NCI-H446 treated with DMSO at 0.1 percent for 48 hours (cell line): ENCODE results near the gene WASF2.

Experiments used
- DNase-seq: peaks from one replicate; lab custom pipeline; 2025; lab: John Stamatoyannopoulos, UW

The WASF2 gene

DNA sequence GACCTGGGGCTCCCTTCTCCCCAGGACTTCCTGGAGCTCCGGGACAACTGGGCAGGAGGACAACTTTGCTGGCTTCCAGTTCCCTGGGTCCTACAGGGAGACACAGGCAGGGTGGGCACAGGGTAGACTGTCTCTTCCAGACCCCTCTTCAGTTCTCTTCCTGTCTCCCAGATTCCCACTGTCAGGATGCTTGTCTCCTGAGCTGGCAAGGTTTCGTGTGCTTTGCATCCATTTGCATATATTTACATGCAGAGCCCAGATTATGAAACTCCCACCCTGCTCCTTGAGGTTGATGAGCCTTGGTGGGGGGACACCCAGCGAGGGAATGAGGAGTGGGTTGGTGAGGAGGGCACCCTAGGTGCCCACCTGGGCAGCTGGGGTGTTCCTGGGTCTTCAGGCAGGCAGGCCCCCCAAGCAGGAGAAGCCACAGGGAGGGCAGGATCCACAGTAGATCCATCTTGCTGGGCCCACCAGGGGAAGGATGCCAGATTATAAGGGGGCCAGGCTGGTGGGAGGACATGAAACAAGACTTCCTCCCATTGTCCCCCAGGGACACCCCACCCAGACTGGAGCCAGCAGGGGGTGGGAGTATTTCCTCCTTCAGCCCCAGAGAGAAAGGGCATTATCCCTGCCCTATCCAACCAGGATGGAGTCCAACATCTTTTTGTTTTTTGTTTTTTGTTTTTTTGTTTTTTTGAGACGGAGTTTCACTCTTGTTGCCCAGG is 115.4 kb downstream of the WASF2 start, which contains the start of gene FCN3:
TSS of gene FCN3 (minus strand) at position 463 of the 725 bp plus-strand sequence. CDS start at position 457, 6 bp downstream.
- no peak for DNase-seq

DNA sequence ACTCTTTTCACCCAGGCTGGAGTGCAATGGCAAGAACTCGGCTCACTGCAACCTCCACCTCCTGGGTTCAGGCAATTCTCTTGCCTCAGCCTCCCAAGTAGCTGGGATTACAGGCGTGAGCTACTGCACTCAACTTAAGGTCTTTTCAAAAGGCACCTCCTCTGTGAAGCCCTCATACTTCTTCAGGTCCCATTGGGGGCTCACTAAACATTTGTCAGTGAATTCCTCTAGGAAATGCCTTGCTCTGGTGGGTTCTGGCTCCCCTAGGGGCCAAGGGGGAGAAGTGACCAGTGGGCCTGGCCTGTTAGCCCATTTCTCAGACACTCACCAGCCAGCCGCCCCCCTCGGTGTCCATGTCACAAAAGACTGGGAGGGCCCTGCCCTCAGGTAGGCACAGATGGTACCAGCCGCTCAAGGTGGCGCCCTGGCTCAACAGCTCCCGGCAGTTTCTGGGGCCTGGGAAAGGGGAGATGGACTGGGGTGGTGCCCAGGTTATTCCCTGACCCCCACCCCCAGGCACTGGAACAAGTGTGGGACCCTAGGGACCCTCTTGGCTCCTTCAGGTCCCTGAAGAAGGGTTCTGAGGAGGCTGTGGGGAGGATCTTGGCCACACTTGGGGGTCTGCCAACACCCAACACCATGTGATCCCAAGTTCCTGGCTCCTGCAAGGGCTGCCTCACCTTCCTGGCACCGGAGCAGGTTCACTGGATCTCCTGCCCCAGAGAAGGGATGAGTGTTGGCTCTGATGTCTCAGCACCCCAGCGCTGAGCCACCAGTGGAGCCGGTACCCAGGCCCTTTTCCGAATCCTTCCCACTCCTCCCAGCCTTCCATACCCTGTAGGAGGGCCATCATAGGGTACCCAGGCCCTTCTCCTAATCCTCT is 116.9 kb downstream of the WASF2 start:
- DNase-seq, result no peak

DNA sequence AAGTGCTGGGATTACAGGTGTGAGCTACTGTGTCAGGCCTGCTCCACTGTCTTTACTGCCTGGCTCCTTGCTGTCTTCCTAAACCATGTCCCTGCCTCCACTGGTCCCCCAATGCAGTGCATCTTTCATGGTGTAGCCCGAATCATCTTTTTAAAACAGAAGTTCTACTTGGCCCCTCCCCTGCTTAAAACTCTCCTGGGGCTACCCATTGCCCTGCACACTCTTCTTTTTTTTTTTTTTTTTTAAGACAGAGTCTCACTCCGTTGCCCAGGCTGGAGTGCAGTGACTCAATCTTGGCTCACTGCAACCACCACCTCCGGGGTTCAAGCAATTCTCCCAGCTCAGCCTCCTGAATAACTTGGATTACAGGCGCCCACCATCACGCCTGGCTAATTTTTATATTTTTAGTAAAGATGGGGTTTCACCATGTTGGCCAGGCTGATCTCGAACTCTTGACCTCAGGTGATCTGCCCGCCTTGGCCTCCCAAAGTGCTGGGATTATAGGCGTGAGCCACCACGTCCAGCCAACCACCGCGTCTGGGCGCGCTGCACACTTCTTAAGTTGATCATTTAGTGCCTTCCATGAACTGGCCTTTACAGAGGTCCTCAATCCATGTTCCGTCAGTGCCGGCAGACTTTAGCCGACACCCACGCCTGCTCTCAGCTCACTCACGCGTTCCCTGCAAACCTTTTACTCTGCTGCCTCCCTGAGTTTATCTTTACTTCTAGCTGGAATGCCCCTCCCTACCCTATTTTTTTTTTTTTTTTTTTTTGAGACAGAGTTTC is 117.8 kb downstream of the WASF2 start:
- DNase-seq, result no peak

DNA sequence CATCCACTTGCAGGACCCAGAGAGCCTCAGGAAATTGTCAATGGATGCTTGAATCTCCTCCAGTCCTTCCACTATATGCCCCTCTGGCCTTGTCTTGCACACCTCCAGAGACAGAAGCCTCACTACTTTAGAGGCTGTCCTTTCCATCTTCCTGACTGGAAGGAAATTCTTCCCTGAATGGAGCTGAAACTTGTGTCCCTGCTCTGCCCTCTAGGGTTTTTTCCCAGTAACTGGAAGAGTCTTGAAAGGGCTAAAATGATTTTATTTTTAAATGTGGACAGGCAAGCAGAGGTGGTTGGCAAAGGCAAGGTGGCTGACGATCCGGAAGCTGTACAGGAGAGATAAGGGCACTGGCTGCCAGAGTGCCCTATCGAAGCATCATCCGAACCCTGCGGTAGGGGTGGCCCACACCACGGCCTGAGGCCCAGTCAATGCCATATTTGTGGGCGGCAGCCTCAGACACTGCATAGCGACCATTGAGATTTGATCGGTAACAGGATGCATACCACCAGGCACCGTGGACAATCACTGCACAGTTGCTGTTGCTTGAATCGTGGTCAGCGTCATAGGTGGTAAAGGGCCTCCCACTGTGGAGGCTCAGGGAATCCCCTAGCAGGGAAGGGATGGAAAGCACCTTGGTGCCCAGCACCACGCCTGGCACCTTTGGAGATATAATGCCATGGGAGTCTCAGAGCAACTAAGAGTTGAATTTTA is 120.9 kb downstream of the WASF2 start:
- no peak for DNase-seq

DNA sequence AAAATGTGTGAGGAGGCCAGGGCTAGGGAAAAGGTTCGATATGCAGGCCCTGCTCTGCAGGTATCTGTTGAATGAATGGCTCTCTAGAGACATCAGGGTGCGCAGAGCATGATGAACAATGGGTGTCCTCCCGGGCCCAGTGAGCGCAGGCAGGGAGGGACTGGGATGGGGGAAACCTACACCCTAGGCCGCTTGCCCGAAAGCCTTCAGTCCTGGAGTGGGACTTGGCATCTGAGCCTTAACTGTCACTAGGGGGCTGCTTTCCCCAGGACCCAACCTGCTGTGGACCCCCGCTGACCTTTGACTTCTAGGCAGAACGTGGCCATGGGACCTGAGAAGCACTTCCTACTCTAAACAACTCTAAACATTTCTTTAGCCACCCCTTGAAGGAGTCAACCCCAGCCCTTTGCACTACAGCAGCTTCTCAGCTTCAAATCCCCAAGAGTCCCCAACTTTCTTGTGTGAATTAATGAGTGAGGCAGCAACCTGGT is 122.8 kb downstream of the WASF2 start:
- no peak for DNase-seq

DNA sequence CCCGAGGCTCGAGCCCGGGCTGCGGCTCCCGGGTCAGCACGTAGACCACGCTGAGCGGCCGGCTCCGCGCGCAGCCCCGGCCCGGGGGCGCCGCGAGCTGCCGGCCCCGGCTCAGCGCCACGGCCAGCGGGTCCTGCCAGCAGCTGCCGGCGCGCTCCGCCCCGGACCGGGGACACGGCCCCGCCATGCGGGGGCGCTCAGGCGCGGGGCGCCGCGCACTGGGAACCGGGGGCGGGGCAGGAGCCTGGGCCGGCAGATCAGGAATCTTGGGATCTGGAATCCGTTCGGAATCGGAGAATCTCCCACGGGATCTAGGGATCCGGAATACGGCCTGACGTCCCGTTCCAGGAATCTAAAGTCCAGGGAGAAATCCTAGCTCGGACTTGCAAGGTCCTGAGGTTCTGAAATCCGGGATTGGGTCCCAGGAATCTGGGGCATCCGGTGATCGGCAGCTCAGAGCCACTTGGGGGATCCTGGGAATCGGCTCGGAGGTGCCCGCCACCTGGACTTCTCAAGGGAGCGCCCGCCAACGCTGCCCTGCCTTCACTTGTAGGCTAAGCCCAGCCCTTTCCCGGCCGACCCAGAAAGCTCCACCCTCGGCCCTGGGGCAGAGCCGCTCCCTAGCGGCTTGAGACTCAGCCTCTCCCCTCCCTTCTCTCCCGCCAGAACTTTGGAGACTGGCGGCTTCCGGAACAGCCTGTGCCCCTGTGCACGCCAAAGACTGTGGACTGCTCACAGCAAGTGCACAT is 123.4 kb downstream of the WASF2 start, which contains the start of gene MAP3K6:
TSS of gene MAP3K6 (minus strand) at position 551 of the 749 bp plus-strand sequence. CDS start at position 187, 364 bp downstream.
- peak; percentile 65 for DNase-seq

DNA sequence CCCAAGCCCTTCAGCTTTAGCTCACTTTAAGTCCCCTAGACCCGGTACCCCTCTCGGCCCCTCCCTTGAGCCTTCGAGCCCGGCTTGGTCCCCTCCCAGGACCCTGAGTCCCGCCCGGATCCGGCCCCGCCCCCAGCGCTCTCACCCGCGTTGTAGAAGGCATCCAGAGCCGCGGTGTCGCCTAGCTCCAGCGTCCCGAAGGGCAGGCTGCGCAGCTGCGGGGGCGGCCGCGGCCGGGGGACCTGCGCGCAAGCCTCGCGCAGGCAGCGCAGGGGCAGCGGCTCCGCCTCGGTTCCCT is 123.9 kb downstream of the WASF2 start:
- peak; percentile 63 for DNase-seq

DNA sequence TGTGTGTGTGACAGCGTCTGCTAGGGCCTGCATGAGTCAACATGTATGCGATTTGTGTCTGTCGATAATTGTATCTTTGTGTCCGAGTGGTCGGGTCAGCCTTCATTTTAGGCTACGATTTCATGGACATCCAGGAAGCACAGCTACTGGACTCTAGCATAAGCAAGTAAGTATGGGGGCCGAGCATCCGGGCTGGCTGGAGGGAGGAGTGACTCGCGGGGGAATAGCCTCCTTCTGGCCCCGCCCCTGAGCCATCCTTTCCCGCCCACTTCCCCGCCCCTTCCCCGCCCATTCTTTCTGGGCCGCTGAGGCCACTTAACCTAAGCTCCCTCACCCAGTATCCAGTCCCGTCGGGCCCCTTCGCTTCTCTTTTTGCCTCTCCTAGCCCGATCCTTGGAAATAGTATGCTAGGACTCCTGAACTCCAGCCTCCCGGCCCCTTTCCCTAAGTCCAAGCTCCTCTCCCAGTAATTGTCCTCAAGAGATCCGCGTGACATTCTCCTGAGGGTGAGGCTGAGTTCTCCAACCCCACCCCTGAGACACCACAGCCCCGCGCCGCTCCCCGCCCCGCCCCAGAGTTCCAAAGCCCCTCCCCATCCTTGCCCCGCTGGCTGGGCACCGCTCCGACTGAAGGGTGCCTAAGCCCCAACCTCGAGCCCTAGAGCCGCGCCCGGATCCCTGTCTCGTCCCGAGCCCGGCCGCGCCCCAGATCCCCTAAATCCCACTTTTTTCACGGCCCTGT is 124.4 kb downstream of the WASF2 start:
- DNase-seq, result peak; percentile 89

DNA sequence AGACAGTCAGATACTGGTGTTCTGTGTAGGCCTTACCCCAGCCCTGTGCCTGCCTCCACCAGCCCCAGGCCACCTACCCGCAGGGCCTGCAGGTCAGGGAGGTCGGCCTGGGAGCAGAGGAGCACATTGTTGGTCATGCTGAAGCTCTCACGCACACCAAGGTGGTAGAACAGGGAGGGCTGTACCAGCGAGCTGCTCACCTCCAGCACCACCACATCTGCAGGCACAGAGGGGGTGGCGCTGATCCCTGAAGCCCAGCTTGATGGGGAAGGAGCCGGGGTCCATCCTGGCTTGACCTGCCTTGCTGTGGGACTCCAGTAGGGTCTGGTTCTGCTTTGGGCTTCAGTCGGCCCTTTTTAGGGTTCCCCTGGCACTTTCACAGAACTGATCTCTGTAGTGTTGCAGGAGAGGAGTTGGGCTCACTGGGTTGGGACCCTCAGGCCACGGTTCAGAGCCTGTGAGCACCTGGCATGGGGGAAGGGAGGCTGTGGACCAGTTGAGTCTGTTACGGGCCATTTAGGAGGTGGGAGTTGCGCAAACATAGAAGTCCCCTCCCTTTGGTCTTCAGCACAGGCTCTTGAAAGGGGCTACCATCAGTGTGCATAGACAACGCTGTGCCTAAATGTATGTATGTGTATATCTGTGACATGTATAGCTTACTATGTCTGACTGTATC is 125.1 kb downstream of the WASF2 start:
- no peak for DNase-seq

DNA sequence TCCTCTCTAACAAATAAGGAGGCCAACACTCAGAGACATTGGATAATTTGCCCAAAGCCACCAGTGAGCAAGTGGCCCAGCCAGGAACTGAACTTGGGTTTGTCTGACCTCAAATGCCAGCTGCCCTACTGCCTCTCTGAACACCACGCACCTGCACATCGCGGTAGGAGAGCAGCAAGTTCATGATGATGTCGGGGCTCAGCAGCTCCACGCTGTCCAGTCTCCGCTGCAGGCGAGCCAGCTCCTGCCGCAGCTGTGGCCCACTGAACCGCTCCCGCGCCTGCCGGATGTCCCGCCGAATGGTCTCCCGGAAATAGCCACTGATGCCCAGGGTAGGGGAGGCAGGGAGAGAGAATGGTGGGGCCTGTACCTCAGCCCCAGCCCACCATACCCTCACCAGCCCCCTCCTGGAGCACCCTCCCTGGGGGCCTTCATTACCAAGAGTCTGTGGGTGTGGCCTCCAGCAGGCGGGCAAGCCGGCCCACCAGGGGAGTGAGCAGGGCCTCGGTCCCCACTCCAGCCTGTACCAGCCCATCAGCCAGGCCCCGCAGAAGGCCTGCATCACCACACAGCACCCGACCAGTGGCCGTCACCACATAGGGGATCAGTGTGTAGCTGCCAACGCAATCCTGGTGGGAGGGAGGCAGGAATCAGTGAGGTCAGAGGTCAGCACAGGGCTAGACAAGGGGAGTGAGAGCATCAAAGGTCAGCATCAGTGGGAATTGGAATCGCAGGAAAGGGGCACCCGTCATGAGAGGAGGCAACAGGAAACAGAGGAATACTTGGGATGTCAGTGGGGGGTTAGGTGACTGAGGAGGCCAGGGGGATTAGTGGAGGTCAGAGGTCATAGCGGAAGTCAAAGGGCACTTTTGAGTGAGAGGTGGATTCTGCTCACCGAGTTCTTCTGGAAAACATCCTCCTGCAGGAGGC is 125.9 kb downstream of the WASF2 start:
- no peak for DNase-seq

DNA sequence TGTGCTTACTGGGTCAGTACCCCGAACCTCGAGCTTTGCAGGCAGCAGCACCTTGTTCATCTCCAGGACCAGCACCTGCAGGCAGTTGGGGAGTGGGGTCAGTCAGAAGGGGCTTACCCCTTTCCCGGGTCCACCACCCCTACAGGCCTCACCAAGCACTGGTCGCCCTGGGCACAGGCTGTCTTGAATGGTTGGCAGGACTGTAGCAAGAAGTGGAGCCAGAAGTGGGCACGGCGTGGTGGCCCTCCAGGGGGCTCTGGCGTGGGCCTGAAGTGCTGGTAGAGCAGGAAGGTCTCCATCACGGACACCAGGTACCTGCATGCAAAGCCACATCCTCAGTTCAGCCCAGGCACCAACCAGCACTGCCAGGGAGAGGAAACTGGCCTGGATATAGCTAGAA is 128.4 kb downstream of the WASF2 start:
- no peak for DNase-seq

DNA sequence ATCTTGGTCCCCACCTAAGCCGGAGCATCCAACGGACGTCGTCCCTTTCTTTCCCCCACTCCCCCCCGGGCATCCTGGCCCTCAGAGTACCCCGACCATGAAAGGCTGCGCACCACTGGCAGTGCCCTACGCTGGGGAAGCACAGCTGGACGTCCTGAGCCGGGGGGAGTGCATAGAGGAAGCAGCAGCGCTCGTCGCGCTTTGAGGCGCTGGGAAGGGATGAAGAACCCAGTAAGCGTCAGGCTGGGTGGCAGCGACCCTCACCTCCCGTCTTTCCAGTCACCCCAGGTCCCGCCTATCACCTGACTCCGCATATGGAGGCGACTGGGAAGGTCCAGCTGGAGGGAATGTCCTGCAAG is 128.9 kb downstream of the WASF2 start:
- no peak for DNase-seq

DNA sequence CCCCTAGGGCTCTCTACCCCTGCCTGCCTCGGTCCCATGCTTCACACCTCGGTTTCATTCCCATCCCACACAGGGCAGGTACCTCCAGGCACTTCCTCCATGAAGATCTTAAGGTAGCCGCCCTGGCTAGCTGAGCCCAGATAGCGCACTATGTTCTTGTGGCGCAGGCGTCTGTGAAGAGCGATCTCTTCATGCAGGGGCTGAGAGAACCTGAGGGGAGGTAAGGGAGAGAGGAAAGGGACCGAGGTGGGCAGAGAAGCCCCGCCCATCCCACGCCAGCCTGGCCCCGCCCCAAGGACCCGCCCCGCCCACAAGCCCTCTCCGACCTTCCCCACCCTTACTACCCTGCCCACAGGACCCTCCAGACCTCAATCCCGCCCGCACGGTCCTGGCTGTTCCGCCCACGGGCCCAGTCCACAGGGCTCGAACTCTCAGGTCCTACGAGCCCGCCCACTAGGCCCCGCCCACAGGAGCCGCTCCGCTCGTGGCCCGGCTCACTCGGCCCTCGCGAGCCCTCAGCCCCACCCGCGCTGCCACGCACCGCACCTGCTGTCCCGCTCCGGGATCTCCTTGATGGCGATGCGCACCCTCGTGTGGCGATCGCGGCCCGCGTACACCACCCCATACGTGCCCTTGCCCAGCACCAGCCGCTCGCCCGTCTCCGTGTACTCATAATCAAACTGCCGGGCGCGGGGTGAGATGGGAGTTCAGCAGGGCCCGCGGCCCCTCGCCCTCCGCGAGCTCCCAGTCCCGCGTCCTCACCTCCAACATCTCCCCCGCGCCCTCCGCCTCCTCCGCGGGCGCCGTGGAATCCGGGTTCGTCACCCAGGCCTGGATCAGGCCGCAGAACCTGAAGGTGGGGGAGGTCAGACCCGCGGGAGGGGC is 129.6 kb downstream of the WASF2 start:
- no peak for DNase-seq

DNA sequence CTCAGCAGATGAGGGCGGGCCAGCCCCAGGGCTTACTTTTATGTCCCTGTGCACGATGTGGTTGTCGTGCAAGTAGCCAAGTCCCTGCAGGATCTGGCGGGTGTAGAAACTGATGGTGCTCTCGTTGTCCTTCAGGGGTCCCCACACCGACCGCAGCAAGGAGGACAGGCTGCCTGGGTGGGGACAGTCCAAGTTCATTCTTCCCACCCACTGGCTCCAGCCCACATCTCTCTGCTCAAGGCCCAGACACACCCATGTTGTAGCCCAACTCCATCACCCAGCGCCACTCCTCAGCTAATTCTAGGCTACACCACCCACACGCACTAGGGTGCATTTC is 130.2 kb downstream of the WASF2 start:
- DNase-seq, result no peak

DNA sequence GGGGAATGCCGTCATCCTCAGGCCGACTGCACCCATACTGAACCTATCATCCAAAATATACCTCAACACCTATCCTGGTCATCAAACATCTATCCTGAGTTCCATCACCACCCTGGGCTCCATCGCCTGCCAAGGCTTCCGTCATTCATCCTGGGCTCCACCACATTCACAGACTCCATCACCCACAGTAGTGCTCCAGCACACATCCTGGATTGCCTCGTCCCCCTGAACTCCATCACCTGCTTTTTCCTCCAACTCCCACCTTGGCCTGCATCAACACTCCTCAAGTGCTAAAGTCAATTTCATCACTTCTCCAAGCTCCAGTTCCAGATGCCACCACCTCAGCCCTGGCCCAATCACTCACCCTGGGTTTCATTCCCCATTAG is 131.0 kb downstream of the WASF2 start:
- DNase-seq, result no peak

DNA sequence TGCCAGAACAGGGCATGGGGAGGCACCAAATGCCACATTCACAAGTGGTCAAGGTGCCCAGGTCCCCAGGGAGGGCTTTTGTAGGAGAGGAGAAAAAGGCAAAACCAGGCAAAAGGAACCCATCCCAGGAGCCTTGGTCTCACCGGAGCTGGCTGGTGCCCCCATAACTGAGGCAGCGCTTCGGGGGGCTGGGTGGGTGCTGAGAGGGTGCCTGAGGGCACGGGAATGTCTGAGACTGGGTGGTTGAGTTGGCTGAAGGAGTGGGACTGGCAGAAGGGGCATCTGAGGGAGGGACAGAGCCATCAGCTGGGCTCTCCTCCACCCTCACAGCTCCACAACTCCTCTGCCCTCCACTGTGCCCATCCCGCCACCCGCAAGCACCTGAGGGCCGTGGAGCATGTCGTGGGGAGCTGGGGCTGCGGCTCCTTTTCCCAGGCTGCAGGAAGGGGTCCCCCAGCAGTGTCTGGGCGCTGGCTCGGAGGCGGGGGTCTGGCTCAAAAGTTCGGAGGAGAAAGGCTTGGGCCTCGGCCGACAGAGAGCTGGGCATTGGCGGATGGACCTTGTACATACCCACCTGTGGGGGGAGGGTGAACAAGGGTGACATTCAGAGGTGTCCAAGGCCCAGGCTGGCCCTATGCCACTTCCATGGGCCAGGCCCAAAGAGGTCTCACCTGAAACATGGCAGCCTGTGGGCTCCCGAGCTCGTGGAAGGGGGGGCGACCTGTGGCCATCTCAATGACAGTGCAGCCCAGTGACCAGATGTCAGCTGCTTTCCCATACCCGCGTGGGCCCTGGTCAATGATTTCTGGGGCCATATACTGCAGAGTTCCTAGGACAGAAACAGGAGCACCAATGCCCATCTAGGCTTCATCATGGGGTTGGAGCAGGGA is 131.7 kb downstream of the WASF2 start:
- DNase-seq, result no peak
